CD4-positive, alpha-beta T cell treated with Interleukin-15 for 4 hours (primary cell): Measurements from ENCODE around the gene METTL6.
"Not testable (repeated sequence)": the region's sequence is repeated elsewhere in the genome, so short reads cannot be mapped to it uniquely, and the experiment has no call there.

Experiments
- DNase-seq: peaks from one replicate; pipeline ENCODE4 v3.0.0-alpha.2; 2020; ENCODE audit warnings: low spot score

The METTL6 gene

DNA sequence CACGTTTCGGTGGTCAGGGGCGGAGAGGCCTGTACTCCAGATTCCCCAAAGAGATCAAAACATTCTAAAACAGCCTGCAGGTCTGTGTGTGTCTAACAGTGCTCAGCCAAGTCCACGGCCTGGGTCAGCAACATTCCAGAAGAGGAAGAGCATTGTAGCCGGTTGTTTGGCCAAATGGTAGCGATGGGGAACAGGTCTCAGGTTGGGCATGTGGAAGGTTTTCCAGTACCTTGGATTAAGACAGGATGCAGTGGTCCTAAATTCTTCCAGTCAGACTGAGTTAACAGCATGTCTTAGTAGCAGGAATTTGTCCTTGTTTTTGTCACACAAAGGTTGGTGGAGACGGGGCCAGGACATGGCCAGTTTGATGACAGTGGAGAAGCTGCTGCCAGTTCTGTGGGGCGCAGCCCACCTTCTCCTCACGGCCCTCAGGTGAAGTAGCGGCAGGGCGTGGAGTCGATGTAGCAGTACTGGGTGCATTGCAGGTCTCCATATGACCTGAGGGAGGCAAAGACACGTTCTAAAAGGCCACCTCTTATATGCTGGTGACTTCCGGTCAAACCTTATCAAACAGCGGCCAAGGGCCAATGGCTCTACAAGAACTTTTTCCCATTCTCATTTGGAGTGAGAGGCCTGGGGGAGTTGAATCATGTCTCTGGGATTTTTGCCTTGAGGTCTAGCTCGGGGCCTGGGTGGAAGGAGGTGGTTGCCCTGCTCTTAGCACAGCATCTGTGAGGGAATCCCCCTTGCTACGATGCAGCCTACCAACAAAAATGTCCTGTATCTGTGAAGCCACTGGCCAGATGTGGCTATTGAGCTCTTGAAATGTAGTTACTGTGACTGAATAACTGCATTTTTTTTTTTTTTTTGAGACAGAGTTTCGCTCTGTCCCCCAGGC, 24.1 kb upstream of the METTL6 start:
- DNase-seq, result no peak

DNA sequence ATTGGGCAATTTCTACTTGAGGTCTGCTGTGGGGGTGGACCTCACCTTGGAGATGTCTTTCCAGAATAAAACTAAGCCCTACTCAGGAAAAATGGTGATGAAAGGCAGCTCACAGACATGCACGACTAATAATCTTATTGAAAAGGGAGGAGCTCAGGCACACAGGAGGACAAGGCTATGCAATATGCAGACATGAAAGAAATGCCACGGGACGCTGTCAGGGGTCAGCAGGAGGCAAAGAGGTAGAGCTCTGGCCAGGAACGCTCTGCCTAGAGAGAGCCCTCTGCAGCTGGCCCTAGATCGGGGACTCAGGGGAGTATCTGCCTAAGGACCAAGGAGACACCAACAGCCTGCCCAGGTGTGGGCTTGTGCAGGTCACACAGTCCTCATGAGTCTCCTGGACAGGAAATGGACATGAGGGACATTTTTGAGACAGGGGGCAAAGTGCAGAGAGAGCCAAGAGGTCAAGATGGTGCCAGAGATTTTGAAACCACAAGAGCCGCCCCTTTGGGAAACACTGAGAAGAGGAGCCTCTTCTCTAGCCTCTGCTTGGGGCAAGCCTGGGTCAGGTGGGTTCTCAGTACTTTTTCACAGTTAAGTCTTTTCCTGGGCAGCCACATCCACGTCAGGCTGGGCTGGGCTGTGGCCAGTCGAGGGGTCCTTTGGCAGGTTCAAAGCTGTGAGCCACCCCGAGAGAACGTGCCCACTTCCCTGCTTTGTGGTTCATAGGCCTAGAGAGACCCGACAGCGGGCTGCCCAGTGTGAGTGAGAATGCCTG, 23.3 kb upstream of the METTL6 start:
- DNase-seq, result no peak

DNA sequence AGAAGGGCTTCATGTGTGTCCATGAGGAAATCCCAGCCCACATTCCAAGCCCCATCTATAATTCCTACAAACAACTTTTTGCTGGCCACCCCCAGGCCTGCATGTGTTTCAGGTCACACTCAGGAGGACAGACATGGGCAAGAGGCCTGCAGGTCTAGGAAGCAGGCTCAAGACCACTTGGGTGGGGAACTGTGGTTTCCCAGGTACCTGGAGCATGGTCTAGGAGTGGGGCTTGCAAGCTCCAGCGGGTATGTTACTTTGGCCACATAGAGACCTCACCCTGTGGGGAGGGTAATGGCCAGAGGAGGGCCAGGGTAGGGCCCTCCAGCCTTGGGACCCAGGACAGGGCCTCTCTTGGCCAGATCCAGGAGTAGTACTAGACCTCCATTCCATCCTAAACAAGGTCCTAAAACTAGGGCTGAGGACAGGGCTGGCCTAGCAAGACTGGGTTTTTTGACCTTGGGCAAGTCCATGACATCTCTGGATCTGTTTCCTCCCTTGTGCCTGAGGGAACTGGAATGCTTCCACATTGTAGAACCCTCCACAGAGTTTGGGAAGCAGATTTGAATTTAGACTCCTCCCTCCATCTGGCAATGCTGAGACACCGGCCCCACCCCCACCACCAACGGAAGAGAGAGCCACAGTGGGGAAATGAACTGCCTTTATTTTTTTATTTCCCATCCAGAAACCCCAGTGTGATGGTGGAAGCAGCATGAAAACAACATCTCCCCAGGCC, 22.3 kb upstream of the METTL6 start:
- DNase-seq, result no peak

DNA sequence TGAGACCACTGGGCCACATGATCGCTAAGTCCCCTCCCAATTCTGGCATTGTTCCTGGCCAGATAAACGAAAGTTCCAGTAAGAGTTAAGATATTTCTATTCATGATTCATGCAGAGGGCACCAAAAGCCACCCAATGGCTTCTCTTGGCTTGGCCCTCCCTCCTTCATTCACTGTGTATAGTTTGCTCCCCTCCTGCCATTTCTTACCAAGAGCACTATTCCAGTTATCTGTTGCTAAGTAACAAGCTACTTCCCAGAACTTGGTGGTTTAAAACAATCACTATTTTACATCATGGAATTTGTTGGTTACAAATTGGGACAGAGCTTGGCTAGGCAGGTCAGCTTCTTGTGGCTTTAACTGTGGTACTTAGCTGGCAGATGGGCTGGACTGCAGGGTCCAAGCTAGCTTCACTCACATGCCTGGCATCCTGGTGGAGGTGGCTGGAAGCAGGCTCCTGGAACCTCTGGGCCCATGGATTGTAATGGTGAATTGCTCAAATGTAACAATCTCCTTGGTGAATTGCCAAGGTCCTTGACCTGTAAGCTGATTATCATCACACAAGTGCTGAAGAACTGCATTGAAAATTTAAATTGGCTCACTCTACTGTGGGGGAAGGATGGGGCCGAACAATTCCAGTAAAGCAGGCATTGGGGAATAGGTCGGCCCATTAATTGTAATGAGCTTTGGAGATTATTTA, 16.6 kb upstream of the METTL6 start:
- no peak for DNase-seq

DNA sequence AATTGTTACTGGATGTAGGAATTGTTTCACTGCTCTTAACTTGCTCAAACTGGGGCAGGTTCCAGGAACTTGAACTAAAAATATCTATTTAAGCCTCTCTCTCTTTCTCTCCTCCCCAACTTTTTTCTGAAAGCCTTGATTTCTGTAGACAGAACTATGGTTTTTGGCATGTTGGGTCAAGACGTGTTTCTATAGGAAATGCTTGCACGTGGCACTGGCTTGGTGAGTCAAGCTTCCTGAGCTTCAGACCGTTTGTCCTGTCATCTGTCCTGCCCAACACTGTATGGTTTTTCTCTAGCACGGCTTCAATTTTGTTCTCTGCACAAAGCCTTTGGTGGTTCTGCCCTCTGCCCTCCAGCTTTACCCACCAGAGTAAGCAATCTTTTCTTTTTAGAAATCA, 13.5 kb upstream of the METTL6 start:
- DNase-seq, result no peak

DNA sequence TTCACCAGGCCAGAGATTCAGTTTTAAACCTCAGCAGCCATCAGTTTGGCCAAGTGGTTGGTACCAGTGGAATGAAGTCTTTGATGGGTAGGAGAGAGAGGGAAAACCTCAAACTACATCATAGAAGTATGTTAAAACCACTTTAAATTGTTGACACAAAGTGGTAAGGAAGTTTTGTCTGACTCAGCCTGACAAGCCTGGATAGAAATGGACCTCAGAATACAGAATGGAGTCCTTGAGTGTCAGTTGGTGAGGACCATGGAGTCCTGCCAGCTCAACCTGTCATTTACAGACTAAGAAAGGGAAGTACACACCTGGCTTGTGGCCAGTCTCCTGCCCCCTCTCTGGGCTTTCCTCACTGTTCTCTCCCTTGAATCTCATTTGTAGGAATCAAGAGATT, 12.1 kb upstream of the METTL6 start:
- DNase-seq, result no peak

DNA sequence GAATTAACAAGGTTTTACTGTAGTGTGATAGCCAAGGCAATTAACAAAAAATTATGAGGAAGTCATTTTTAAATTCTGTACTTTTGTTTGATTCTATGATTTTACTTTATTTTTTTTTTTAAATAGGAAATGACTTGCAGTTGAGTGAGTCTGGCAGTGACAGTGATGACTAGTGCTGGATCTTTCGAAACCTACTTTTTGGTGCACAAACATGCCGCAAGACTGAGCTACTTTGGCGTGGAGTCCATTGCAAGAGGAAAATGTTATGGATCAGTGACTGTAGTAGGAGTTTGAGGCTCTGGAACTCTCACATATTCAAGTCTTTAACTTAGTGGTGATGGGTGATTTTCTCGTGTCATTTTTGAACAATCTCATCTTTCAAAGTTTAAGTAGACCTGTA, 11.6 kb upstream of the METTL6 start:
- no peak for DNase-seq

DNA sequence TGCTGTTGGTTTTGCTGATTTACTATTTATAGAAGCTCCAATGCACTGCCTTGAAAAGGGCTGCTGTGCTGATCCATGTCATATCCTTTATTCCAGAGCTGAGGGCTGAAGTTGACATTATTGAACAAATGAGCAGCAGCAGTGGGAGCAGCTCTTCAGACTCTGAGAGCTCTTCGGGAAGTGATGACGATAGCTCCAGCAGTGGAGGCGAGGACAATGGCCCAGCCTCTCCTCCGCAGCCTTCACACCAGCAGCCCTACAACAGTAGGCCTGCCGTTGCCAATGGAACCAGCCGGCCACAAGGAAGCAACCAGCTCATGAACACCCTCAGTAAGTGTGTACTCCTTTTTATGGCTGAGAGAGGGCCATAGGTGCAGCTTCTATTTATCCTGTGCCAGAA, 8.9 kb upstream of the METTL6 start:
- no peak for DNase-seq

DNA sequence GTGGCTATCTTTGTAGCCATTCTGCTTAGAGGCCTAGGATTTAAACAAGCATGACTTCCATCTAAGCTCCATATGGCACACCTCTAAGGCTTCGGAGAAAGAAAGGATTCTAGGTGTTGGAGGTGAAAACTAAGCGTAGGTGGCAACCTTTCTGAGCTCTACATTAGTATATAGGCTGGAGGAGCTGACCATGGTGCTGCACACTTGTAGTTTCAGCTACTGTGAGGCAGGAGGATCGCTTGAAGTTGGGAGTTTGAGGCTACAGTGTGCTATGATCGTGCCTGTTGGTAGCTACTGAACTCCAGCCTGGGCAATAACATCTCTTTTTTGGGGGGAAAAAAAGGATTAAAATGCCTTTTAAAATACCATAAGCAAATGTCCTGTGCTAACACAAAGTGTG, 7.4 kb upstream of the METTL6 start:
- DNase-seq, result no peak

DNA sequence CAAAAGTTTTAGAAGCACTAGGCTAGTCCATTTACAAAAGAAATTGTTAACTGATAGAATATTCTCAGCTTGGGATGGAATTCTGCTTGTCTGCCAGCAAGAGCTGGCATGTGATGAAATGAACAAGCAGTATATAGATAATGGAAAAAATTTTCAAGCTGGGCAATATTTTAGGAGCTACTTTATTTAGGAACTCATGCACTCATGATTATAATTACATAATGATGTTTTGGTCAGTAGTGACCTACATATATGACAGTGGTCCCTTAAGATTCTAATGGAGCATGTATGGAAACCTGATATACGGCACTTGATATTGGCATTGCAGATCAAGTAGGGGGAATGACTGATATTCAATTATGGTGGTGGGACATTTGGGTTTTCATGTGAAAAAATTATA, 6.2 kb upstream of the METTL6 start:
- no peak for DNase-seq

DNA sequence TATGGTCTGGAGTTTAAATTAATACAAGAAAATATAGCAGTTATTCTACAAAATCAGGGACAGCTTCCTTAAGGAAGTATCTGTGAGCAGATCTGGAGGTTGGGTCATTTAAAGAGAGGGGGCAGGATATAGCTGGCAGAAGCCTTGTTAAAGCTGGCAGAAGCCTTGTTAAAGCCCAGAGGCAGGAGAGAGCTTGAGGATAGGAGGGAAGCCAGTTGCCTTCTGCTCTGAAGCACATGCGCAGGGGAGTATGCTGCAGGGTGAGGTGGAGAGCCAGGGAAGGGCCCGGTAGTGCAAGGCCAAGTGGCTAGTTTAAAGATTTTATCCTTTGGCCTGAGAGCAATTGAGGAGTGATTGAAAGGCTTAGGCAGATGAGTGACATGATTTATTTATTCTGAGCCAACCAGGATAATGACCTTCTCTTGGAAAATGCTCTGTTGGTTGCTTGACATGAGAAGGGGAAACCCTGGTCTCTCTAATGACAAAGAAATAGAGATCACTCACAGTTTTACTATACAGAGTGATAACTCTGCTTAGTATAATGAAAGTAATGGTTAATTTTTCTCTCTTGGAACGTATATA, 4.0 kb upstream of the METTL6 start:
- DNase-seq, result no peak

DNA sequence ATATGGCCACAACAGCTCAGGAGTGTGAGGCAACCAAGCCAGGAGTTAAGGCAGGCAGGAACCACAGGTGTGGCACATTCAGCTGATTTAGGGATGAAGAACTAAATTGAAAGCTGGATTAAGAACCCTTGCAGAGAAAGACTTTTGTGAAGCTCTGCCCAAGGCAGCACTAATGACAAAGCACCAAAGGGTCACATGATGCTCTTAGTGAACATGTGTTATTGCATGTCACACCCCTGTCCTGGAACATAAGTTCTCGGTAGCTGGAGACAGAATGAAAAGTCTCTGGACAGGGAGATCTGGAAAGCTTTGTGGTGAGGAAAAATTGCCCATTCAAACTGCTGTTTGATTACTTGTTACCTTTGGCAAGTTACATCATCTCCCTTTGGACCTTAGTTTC, 3.3 kb upstream of the METTL6 start:
- no peak for DNase-seq

DNA sequence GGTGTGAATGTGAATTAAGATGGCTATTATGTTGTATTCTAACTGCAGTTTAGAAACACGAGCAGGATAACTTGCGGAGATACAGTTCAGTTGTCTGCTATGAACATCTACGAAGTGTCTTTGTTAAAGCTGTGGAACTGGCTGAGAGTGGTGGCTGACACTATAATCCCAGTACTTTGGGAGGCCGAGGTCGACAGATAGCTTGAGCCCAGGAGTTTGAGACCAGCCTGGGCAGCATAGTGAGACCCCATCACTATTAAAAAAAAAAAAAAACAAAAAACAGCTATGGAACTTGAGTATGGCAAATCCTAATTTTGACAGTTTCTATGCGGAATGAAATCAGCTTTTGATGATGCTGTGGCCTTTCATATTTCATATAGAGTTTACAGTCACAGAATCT, 1.7 kb upstream of the METTL6 start:
- no peak for DNase-seq

DNA sequence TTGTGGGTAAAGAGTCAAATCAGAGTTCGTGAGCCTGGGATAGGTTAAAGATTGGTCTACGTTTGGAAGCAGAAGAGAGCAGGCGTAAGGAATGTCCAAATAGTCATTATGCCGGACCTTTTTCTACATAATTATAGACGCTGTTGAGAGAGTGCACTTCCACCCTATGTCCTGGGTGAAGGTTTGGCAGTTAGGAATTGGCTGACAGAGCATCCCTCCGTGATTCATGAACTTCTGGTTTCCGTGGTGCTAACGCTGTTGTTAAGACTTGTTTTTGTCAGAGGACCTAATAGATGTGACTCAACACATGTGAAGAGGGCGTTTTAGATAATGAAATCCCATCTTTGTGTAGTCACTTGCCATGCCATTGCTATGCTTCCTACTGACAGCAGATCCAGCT, 1.2 kb upstream of the METTL6 start:
- peak; percentile 67 for DNase-seq

DNA sequence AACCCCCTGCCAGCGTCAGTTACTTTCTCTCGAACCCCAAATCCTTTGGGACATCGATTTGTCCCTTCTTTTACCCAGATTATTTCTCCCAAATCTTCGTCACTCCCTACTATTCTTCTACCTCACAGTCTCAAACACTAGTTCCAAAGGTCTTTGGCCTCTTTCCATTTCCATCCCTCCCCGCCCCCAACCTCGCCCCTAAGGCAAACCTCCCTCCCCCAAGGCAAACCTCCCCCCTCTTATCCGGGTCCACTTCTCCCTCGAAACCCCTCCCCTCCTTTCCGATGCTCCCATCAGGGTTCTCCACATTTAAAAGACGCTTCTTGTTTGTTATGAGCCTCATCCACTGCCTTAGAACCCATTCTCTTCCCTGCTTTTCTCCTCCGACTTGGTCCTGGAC, 637 bp upstream of the METTL6 start:
- DNase-seq, result no peak

DNA sequence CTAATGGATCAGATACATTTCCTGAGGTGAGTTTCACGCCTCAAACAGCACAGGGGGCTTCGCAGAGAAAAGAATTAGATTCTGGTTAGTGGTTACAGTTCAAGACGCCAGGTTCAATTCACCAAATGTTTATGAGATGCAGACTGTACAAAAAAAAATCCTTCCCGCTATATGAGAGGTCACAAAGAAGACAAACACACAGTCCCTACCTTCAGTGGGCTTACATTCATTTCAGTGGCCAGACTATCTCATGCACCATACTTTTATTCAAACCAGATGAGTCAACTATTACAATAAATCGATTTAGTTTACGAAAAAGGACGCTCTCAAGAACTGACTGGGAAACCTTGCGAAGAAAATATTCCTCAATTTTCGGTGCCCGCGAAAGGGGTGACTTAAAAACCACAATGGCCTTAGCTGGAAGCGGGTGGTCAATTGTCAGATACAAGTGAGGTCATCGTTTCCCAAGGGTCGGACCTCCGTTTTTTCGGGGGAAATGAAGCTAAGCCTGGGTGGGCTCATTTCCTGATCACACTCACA, 695 bp downstream of the METTL6 start:
- DNase-seq, result no peak

DNA sequence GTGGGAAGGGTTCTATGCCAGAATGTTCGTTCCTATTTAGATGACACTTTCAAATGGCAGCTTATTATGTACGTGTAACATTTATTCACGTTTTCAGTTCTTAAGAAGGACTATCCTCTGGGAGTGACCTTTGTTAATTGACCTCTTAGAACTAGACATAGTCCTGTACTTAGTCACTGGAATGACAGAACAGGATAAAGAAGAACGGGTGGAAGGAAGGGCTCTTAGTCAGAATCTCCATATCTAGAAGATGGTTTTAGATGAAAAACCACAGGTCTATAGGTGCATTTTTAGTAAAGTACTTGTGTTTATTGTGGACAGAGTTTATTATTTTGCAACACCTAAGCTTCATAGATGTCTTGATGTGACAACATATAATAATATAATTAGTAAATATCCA, 6.5 kb downstream of the METTL6 start:
- no peak for DNase-seq

DNA sequence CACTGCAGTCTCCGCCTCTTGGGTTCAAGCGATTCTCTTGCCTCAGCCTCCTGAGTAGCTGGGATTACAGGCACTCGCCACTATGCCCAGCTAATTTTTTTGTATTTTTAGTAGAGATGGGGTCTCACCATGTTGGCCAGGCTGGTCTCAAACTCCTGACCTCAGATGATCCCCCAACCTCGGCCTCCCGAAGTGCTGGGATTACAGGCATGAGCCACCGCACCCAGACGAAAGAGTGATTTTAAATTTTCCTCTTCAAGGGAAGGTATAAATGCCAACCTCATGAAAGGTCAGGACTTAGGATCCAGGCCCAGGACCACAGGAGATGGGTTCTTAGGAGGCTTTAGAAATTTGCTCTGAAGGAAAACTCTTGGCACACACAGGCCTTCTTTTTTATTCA, 16.4 kb downstream of the METTL6 start:
- DNase-seq, result not testable (repeated sequence)

DNA sequence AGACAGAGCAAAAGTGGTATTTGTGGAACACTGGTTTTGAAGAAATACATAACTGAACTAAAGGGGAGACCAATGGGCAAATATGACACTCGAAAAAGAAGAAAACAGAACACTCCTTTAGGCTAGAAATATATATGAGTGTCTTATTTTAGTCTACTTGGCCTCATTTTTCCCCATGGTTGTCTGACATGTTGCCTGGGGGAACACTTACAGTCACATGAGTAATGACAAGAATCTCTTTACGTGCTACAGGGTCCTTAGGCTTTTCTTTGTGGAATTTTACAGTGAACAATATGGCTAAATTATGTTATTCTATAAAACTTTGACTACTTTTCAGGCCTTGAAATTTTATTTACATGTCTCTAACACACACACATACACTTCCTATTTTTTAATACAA, 17.6 kb downstream of the METTL6 start:
- DNase-seq, result no peak

DNA sequence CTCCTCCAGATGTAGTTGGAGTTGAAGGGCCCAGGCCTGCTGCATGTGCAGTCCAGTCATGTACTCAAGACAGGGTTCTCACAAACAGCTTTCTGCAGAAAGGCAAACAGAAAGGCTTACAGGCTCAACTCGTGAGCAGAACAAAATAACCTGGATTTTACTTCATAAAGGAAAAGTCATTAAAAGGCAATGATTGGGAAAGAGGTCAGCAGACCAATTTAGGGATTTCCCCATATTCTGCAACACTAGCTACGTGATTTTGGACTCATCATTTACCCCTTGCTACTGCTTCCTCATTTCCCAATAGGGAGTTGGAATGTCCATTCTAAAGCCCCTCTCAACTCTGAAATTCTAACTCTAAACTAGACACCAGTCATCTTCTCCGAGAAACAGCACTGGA, 18.1 kb downstream of the METTL6 start:
- DNase-seq, result no peak

DNA sequence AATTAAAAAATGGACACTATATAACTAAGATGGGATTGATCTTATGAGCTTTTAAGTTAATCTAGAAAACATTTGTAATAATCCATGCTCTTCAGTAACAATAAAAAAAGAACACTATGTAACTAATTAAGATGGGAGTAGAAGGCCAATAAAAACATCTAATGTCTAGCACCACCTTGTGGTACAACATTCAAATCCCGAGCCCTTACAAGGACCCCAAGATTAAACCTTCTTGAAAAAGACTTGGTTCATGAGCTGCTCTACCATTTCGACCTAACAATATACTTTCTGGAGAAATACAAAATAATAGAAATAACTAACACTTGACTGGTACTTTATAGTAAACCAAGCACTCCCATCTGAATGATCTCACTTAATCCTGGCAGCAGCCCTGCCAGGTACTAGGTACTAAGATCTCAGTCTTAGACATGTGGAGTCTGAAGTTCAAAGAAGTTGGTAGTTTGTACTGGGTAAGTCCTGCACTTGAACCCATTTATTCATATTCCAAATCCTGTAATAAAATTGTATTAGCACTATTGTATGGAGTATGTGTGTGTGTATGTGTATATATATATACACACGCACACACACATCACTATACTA, 21.8 kb downstream of the METTL6 start:
- peak; percentile 56 for DNase-seq
